ENCODE measurements around the gene MAN1A1. TPM values are rescaled to one million over a fixed set of nuclear protein-coding genes. Genes with fewer than 3 reads are reported as not detected.

Gene MAN1A1
- total RNA-seq, 1 experiment from 2014 or later, result 1.3 TPM

DNA sequence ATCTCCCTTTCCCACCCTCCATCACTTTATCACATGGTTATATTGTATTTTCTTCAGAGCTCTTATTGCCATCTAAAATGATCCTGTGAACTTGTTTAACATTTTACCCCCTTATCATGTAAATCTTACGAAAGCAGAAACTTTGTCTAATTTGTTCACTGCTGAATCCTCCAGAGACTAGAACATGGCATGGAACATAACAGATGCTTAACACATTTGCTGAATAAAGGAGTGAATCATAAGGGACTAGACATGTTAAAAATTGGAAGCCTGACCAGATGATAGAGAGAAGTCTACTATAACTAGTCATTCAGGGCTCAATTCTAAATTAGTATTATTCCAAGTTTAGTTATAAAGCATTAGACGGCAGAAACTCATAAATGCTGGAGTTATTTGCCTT is 73.3 kb downstream of the MAN1A1 start:
- Histone ChIP-seq H3K36me3 (no peaks in the 10 kb centered on the region), H3K27me3 (replicated peaks) (no peaks in the 10 kb centered on the region), H3K27ac (no peak overlapping the region), H3K4me1 (replicated peaks) (no peaks in the 10 kb centered on the region), H3K9me3 (replicated peaks) (no peaks in the 10 kb centered on the region), H3K4me3 (no peak overlapping the region)
- no peak for DNase-seq (ENCODE audit: low read depth in 1 of 2, low spot score in 2 of 2)

DNA sequence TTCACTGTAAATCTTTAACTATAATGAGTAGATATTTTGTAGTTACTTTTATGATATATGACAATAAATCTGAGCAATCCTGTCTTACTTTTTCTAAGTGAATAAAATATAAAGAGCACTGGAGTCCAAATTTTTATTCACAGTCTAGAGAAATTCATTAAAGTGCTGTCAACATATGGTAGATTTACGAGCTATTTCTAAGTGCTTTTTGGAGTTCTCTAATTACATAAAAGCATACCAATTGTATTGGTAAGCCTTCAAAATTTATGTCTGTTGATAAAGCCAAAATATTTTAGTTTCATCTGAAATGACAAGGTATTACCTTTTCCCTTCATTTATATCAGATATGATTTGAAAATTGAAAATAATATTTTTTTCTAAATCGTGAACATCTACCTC is 75.4 kb downstream of the MAN1A1 start:
- peaks cover 3% of the 10 kb centered on the region for H3K9me3 ChIP-seq (replicated peaks)
- no peak overlapping the region for H3K4me3 ChIP-seq
- no peak for DNase-seq (ENCODE audit: low read depth in 1 of 2, low spot score in 2 of 2)
- H3K27ac ChIP-seq, result no peak overlapping the region
- H3K27me3 ChIP-seq (replicated peaks), result no peaks in the 10 kb centered on the region
- no peaks in the 10 kb centered on the region for H3K36me3 ChIP-seq
- H3K4me1 ChIP-seq (replicated peaks), result no peaks in the 10 kb centered on the region

DNA sequence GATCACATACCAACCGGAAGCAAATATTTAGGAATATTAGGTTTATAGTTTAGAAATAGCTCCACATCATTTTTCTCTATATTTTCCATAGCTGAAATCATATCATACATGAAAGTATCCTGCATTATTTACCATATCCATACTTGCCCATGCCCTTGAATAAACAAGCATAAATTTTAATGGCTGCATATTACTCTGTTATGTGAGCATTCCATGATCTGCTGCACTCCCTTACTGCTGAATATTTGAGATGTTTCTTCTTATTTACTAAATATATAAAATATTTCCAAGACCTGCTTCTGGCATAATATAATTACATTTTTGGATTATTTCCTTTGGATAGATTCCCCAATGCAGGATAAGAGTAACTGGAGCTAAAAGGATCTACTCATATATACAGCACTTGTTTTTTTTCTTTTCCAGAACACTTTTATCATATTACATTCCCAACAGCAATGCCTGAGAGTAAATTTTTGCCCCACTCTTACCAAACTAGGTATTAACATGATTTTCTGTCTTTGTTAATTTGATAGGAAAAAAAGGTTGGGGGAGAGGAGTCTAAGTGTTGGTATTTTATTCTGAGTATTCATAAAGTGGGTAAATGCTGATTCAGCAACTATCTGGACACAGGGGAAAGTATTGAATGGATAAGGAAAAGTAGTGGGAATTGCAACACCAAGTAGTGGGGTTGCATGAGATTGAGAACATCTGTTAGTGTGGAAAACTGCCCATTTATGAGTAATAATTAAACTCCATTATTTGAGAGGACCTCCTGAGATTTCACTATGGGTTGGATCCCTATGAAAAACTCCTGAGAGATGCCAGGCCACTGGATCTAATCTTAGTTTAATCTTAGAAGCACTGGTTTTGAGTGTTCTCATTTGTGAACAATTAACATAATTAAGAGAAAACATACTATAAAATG is 76.0 kb downstream of the MAN1A1 start:
- H3K27me3 ChIP-seq (replicated peaks), result no peaks in the 10 kb centered on the region
- DNase-seq (ENCODE audit: low read depth in 1 of 2, low spot score in 2 of 2), result no peak
- H3K27ac ChIP-seq, result no peak overlapping the region
- H3K4me3 ChIP-seq, result no peak overlapping the region
- H3K4me1 ChIP-seq (replicated peaks), result no peaks in the 10 kb centered on the region
- peaks cover 3% of the 10 kb centered on the region for H3K9me3 ChIP-seq (replicated peaks)
- no peaks in the 10 kb centered on the region for H3K36me3 ChIP-seq

- H3K27me3 ChIP-seq (replicated peaks), result no peaks in the 10 kb centered on the region
- H3K36me3 ChIP-seq, result no peaks in the 10 kb centered on the region
- H3K4me1 ChIP-seq (replicated peaks), result no peaks in the 10 kb centered on the region
- no peak overlapping the region for H3K27ac ChIP-seq
- no peak overlapping the region for H3K4me3 ChIP-seq
- no peak for DNase-seq (ENCODE audit: low read depth in 1 of 2, low spot score in 2 of 2)
- peaks cover 3% of the 10 kb centered on the region for H3K9me3 ChIP-seq (replicated peaks)
These were observed 79.0 kb downstream of the MAN1A1 start for GRCh38 chr6:119270545-119270944.

GRCh38 chr6:119269266-119270103 is 80.1 kb downstream of the MAN1A1 start:
- H3K9me3 ChIP-seq (replicated peaks), result peaks cover 3% of the 10 kb centered on the region
- no peak for DNase-seq (ENCODE audit: low read depth in 1 of 2, low spot score in 2 of 2)
- H3K27me3 ChIP-seq (replicated peaks), result no peaks in the 10 kb centered on the region
- no peaks in the 10 kb centered on the region for H3K4me1 ChIP-seq (replicated peaks)
- no peak overlapping the region for H3K27ac ChIP-seq
- no peak overlapping the region for H3K4me3 ChIP-seq
- H3K36me3 ChIP-seq, result no peaks in the 10 kb centered on the region

DNA sequence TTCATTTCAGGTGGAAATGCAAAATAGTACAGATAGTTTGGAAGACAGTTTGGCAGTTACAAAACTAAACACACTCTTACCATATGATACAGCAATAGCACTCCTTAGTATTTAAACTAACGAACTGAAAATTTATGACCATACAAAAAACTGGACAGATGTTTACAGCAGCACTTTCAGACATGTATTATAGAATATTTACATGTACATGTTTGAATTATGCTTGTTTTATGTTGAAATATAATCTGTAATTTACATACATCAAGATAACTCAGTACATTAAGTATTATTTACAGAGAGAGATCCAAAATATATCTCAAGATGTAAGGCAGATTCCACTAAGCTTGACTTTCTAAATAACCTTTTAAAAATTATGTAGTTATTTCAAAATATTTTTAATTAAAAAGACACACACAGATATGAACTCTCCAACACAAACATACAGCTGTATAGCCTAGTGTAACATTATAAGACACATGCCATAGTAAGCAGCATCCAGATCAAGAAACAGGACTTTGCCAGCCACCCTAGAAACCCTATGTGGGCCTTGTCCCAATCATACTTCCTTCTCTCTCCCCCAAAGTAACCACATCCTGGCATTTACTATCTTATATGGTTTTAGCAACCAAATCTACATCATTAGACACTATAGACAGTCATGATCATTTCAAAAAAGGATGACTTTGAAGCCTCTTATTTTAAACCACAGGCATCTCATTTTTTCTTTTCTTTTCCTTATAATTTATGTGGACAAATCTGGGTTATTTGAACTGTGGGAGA is 82.2 kb downstream of the MAN1A1 start:
- Histone ChIP-seq H3K36me3 (no peaks in the 10 kb centered on the region), H3K9me3 (replicated peaks) (peaks cover 3% of the 10 kb centered on the region), H3K27ac (no peak overlapping the region), H3K4me1 (replicated peaks) (no peaks in the 10 kb centered on the region), H3K4me3 (no peak overlapping the region), H3K27me3 (replicated peaks) (no peaks in the 10 kb centered on the region)
- DNase-seq (ENCODE audit: low read depth in 1 of 2, low spot score in 2 of 2), result no peak

DNA sequence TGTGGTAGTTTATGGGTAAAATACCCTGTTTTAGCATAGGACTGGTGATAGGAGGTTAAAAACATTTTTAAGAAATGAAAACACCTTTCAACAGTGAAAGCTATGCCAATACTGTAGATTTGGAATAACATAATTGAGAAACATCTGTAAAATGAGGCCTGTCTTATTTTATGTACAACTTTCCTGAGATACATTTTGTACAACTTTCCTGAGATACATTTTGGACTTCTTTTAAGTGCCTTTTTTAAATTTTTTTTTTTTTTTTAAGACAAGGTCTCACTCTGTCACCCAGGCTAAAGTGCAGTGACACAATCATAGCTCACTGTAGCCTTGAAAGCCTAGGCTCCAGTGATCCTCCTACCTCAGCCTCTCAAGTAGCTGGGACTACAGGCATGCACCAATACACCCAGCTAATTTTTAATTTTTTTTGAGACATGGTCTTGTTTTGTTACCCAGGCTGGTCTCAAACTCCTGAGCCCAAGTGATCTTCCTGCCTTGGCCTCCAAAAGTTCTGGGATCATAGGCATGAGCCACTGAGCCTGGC is 84.6 kb downstream of the MAN1A1 start:
- H3K9me3 ChIP-seq (replicated peaks), result peaks cover 3% of the 10 kb centered on the region; the same call in 1 of the 2 replicates
- DNase-seq (ENCODE audit: low read depth in 1 of 2, low spot score in 2 of 2), result no peak
- no peaks in the 10 kb centered on the region for H3K4me1 ChIP-seq (replicated peaks)
- no peak overlapping the region for H3K4me3 ChIP-seq
- H3K27ac ChIP-seq, result no peak overlapping the region
- H3K36me3 ChIP-seq, result no peaks in the 10 kb centered on the region
- H3K27me3 ChIP-seq (replicated peaks), result no peaks in the 10 kb centered on the region

GRCh38 chr6:119262612-119263011 is 86.9 kb downstream of the MAN1A1 start:
- no peaks in the 10 kb centered on the region for H3K9me3 ChIP-seq (replicated peaks)
- no peaks in the 10 kb centered on the region for H3K27me3 ChIP-seq (replicated peaks)
- H3K4me3 ChIP-seq, result no peak overlapping the region
- no peaks in the 10 kb centered on the region for H3K4me1 ChIP-seq (replicated peaks)
- no peak overlapping the region for H3K27ac ChIP-seq
- H3K36me3 ChIP-seq, result no peaks in the 10 kb centered on the region
- no peak for DNase-seq (ENCODE audit: low read depth in 1 of 2, low spot score in 2 of 2)

GRCh38 chr6:119261944-119262284 is 87.6 kb downstream of the MAN1A1 start:
- DNase-seq (ENCODE audit: low read depth in 1 of 2, low spot score in 2 of 2), result no peak
- Histone ChIP-seq H3K4me1 (replicated peaks) (no peaks in the 10 kb centered on the region), H3K36me3 (no peaks in the 10 kb centered on the region), H3K27me3 (replicated peaks) (no peaks in the 10 kb centered on the region), H3K9me3 (replicated peaks) (no peaks in the 10 kb centered on the region), H3K27ac (no peak overlapping the region), H3K4me3 (no peak overlapping the region)

DNA sequence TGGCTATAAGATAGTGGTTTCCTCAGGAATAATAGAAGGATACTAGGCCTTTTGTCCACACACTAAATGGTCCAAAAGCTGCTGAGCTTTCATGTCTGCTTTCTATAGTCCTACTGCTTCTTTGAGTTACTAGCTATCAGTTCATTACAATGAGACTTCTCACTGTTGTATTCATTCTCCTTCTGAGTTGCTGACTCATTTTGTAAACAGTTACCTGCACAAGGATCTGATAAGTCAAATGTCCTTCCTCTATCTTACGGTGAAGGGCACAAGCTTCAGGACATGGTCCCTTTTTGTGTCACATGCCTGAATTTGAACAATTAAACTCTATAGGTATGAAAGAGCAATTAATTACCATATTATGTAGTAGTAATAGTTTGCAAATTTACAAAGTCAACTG is 90.5 kb downstream of the MAN1A1 start:
- Histone ChIP-seq H3K4me3 (no peak overlapping the region), H3K4me1 (replicated peaks) (no peaks in the 10 kb centered on the region), H3K36me3 (no peaks in the 10 kb centered on the region), H3K9me3 (replicated peaks) (no peaks in the 10 kb centered on the region), H3K27ac (no peak overlapping the region), H3K27me3 (replicated peaks) (no peaks in the 10 kb centered on the region)
- DNase-seq (ENCODE audit: low read depth in 1 of 2, low spot score in 2 of 2), result no peak

DNA sequence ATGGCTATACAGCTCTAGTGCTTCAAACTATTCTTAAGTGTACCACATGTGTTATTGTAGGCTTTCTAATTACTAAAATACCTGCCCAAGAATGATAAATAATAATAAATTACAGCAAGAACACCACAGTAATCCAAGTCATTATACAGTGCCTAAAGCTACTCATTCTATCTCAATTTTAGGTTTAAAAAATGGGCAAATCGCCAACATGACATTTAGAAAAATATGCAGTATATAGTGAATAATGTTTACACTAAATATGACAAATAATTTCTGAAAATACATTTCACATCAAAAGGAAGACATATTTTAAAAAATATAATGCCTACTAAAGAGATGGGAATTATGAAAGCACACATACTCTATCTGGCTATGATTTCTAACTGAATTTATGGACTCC is 91.8 kb downstream of the MAN1A1 start:
- no peak overlapping the region for H3K4me3 ChIP-seq
- H3K27ac ChIP-seq, result no peak overlapping the region
- DNase-seq (ENCODE audit: low read depth in 1 of 2, low spot score in 2 of 2), result no peak
- H3K9me3 ChIP-seq (replicated peaks), result no peaks in the 10 kb centered on the region
- H3K36me3 ChIP-seq, result no peaks in the 10 kb centered on the region
- H3K27me3 ChIP-seq (replicated peaks), result no peaks in the 10 kb centered on the region
- H3K4me1 ChIP-seq (replicated peaks), result no peaks in the 10 kb centered on the region

- H3K9me3 ChIP-seq (replicated peaks), result no peaks in the 10 kb centered on the region
- H3K27me3 ChIP-seq (replicated peaks), result no peaks in the 10 kb centered on the region
- H3K36me3 ChIP-seq, result no peaks in the 10 kb centered on the region
- no peak for DNase-seq (ENCODE audit: low read depth in 1 of 2, low spot score in 2 of 2)
- no peak overlapping the region for H3K27ac ChIP-seq
- no peak overlapping the region for H3K4me3 ChIP-seq
- no peaks in the 10 kb centered on the region for H3K4me1 ChIP-seq (replicated peaks)
These were observed 92.5 kb downstream of the MAN1A1 start for GRCh38 chr6:119256978-119257462.

GRCh38 chr6:119256392-119256791 is 93.2 kb downstream of the MAN1A1 start:
- H3K36me3 ChIP-seq, result no peaks in the 10 kb centered on the region
- H3K27me3 ChIP-seq (replicated peaks), result no peaks in the 10 kb centered on the region
- no peak overlapping the region for H3K27ac ChIP-seq
- H3K9me3 ChIP-seq (replicated peaks), result no peaks in the 10 kb centered on the region
- no peak for DNase-seq (ENCODE audit: low read depth in 1 of 2, low spot score in 2 of 2)
- no peak overlapping the region for H3K4me3 ChIP-seq
- no peaks in the 10 kb centered on the region for H3K4me1 ChIP-seq (replicated peaks)
